Left forelimb (tissue), 1 donor: ENCODE data around the gene ITGAL.
"Not testable (repeated sequence)": the region's sequence is repeated elsewhere in the genome, so short reads cannot be mapped to it uniquely, and the experiment has no call there.

ENCODE experiments used
- DNase-seq: peaks from one replicate; pipeline ENCODE4 v3.0.0-alpha.2; 2018; ENCODE audit warnings: low spot score

ITGAL gene

GRCh38 chr16:30472328-30472942 lies at the start of gene ITGAL:
TSS of gene ITGAL (plus strand) at chr16:30472742. CDS start at chr16:30472838, 96 bp downstream.
- no peak for DNase-seq

- DNase-seq = no peak
Observed at GRCh38 chr16:30428055-30428454, 44.5 kb upstream of the ITGAL start.

GRCh38 chr16:30429418-30429677 lies 43.2 kb upstream of the ITGAL start:
- no peak for DNase-seq

GRCh38 chr16:30429678-30430427 lies 42.7 kb upstream of the ITGAL start, which contains the start of gene DCTPP1:
TSS of gene DCTPP1 (minus strand) at chr16:30430030. CDS start at chr16:30429980, 50 bp downstream.
- DNase-seq = peak; percentile 92

GRCh38 chr16:30430428-30430970 lies 42.0 kb upstream of the ITGAL start:
- DNase-seq = no peak

GRCh38 chr16:30434852-30435251 lies 37.7 kb upstream of the ITGAL start:
- no peak for DNase-seq

GRCh38 chr16:30437511-30438046 lies 35.0 kb upstream of the ITGAL start:
- DNase-seq = no peak

GRCh38 chr16:30438835-30439234 lies 33.7 kb upstream of the ITGAL start:
- no peak for DNase-seq

GRCh38 chr16:30439720-30440348 lies 32.7 kb upstream of the ITGAL start:
- DNase-seq = no peak

GRCh38 chr16:30443631-30444030 lies 28.9 kb upstream of the ITGAL start:
- DNase-seq = no peak

- no peak for DNase-seq
Observed at GRCh38 chr16:30444231-30445148, 28.1 kb upstream of the ITGAL start.

- no peak for DNase-seq
Observed at GRCh38 chr16:30445149-30445407, 27.5 kb upstream of the ITGAL start.

GRCh38 chr16:30445408-30446202 lies 26.9 kb upstream of the ITGAL start, which contains the start of gene SEPHS2:
TSS of gene SEPHS2 (minus strand) at chr16:30445874. CDS start at chr16:30445727, 147 bp downstream.
- DNase-seq = peak; percentile 91

- no peak for DNase-seq
Observed at GRCh38 chr16:30446203-30446595, 26.3 kb upstream of the ITGAL start.

GRCh38 chr16:30447512-30448226 lies 24.9 kb upstream of the ITGAL start:
- no peak for DNase-seq

GRCh38 chr16:30449116-30449435 lies 23.5 kb upstream of the ITGAL start:
- DNase-seq = no peak

- DNase-seq = not testable (repeated sequence)
Observed at GRCh38 chr16:30452709-30453580, 19.6 kb upstream of the ITGAL start.

- no peak for DNase-seq
Observed at GRCh38 chr16:30456302-30456701, 16.2 kb upstream of the ITGAL start.

GRCh38 chr16:30457256-30457655 lies 15.3 kb upstream of the ITGAL start:
- no peak for DNase-seq
